HepG2 (cell line): Measurements from ENCODE around the gene RCN1. TPM values are rescaled to one million over a fixed set of nuclear protein-coding genes. Genes with fewer than 3 reads are reported as not detected.

Experiments
- RAD51 ChIP-seq: fragments of 450-650 bp; IDR thresholded peaks from 2 replicates; pipeline ENCODE4 v1.6.1; 2016; ENCODE audit warnings: borderline replicate concordance
- ZC3H13 ChIP-seq: sonication (generic); formaldehyde crosslinking; IDR thresholded peaks from 2 replicates; pipeline ENCODE4 v1.8.1; 2023; ENCODE audit warnings: mild to moderate bottlenecking, missing genetic modification reagents, moderate library complexity
- ZFP36L1 ChIP-seq: sonication (generic); formaldehyde crosslinking; IDR thresholded peaks from 2 replicates; pipeline ENCODE4 v1.8.0; 2022; ENCODE audit warnings: mild to moderate bottlenecking, missing genetic modification reagents, moderate library complexity
- ZNF256 ChIP-seq: sonication (generic); formaldehyde crosslinking; conservative IDR thresholded peaks from 2 replicates; pipeline ENCODE4 v1.4.0; 2020; ENCODE audit warnings: missing genetic modification reagents
- ZNF382 ChIP-seq: sonication (generic); formaldehyde crosslinking; IDR thresholded peaks from 2 replicates; pipeline ENCODE4 v1.5.0; 2020; ENCODE audit warnings: missing genetic modification reagents, mild to moderate bottlenecking, borderline replicate concordance
- ZNF674 ChIP-seq: sonication (generic); formaldehyde crosslinking; IDR thresholded peaks from 2 replicates; pipeline ENCODE4 v1.5.0; 2020; ENCODE audit warnings: low read depth, mild to moderate bottlenecking, missing genetic modification reagents
- polyA plus RNA-seq, 8 experiments: library from polyadenylated mRNA; depleted of rRNA in 3 of 8; stranded (reverse) in 7 of 8; unstranded in 1 of 8; fragments of >200 nt; fragmentation: Illumina TruSeq in 4 of 8; extraction: Trizol in 4 of 8; gene quantifications; 2 replicates each; pipeline versions ENCODE4 v1.2.1 to v1.2.3, GENCODE V29; 2011 to 2016; ENCODE audit warnings: low read depth in 4 of 8, missing spikeins in 1 of 8, mixed read lengths in 1 of 8; ENCODE audit not compliant: insufficient read depth in 1 of 8
- total RNA-seq, 5 experiments: library from RNA; depleted of rRNA; stranded (reverse); fragments of >200 nt; fragmentation: Illumina TruSeq; extraction: Trizol; gene quantifications; 2 replicates each; pipeline ENCODE4 v1.2.3, GENCODE V29; 2016; ENCODE audit warnings: low read depth in 1 of 5
- TF ChIP-seq, protein P1 (sequence below): sonication (generic); formaldehyde crosslinking; IDR thresholded peaks from 2 replicates; pipeline ENCODE4 v1.4.0; 2020; ENCODE audit warnings: missing genetic modification reagents
- TF ChIP-seq, protein P2 (sequence below): sonication (generic); formaldehyde crosslinking; IDR thresholded peaks from 2 replicates; pipeline ENCODE4 v1.4.0; 2020; ENCODE audit warnings: missing genetic modification reagents
- TF ChIP-seq, protein P3 (sequence below): sonication (generic); formaldehyde crosslinking; IDR thresholded peaks from 2 replicates; pipeline ENCODE4 v1.4.0; 2020; ENCODE audit warnings: mild to moderate bottlenecking, missing genetic modification reagents
- TF ChIP-seq, protein P4 (sequence below), 2 experiments: sonication (generic) in 1 of 2; formaldehyde crosslinking in 1 of 2; IDR thresholded peaks; 2 replicates each; pipeline versions ENCODE4 v1.4.0 to v1.6.1; 2018 to 2020; ENCODE audit warnings: missing genetic modification reagents in 2 of 2, borderline replicate concordance in 1 of 2, low read depth in 1 of 2, mild to moderate bottlenecking in 1 of 2, missing biosample characterization in 1 of 2
- TF ChIP-seq, protein P5 (sequence below): sonication (generic); formaldehyde crosslinking; IDR thresholded peaks from 2 replicates; pipeline ENCODE4 v1.5.0; 2020; ENCODE audit warnings: mild to moderate bottlenecking, missing genetic modification reagents
- TF ChIP-seq, protein P6 (sequence below): IDR thresholded peaks from 2 replicates; pipeline ENCODE4 v1.6.1; 2016; ENCODE audit warnings: mild to moderate bottlenecking
- TF ChIP-seq, protein P7 (sequence below): sonication (generic); formaldehyde crosslinking; IDR thresholded peaks from 2 replicates; pipeline ENCODE4 v1.8.1; 2023; ENCODE audit warnings: mild to moderate bottlenecking, missing genetic modification reagents

Gene RCN1
- total and polyA plus RNA-seq, 2 of the 13 experiments (the other 11 are each of a cell fraction or from before 2014, with no cell fraction given): 22.0 to 28.5 TPM

DNA sequence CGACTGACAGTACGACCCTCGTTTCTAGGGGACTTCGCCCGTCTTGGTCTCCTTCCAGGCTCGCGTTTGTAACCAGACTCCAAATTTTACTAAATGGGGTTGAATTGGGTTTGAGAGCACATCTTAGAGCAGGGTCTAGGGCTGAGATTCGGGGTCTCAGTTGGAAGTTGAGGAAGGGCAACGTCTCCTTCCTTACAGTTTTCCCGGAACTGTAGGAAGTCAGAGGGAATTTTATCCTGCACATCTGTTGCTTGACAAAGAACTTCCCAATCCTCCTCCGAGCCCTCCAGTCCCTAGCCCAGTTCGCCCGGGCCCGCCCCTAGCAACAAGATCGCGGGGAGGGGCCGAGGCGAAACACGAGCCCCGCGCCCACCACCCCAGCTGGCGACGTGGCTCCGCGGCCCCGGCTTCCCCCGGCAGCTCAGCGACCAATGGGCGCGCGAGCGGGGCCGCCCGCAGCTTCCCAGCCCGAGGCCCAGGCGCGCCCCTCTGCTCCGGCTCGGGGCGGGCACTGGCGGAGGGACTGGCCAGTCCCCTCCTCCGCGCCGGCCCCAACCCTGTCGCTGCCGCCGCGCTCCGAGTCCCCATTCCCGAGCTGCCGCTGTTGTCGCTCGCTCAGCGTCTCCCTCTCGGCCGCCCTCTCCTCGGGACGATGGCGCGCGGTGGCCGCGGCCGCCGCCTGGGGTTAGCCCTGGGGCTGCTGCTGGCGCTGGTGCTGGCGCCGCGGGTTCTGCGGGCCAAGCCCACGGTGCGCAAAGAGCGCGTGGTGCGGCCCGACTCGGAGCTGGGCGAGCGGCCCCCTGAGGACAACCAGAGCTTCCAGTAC is at the start of gene RCN1 (continued):
- TF ChIP-seq, protein P1, sequence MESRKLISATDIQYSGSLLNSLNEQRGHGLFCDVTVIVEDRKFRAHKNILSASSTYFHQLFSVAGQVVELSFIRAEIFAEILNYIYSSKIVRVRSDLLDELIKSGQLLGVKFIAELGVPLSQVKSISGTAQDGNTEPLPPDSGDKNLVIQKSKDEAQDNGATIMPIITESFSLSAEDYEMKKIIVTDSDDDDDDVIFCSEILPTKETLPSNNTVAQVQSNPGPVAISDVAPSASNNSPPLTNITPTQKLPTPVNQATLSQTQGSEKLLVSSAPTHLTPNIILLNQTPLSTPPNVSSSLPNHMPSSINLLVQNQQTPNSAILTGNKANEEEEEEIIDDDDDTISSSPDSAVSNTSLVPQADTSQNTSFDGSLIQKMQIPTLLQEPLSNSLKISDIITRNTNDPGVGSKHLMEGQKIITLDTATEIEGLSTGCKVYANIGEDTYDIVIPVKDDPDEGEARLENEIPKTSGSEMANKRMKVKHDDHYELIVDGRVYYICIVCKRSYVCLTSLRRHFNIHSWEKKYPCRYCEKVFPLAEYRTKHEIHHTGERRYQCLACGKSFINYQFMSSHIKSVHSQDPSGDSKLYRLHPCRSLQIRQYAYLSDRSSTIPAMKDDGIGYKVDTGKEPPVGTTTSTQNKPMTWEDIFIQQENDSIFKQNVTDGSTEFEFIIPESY: no peak
- TF ChIP-seq ZNF382 (CRISPR knock-in tag) (no peak), ZNF256 (CRISPR knock-in tag) (no peak), ZFP36L1 (0 out of 2 replicates have a peak, but pooled peaks have one; percentile 57), RAD51 (no peak), ZNF674 (CRISPR knock-in tag) (0 out of 2 replicates have a peak, but pooled peaks have one; percentile 25), ZC3H13 (CRISPR knock-in tag) (0 out of 2 replicates have a peak, but pooled peaks have one; percentile 32)
- TF ChIP-seq, protein P2, sequence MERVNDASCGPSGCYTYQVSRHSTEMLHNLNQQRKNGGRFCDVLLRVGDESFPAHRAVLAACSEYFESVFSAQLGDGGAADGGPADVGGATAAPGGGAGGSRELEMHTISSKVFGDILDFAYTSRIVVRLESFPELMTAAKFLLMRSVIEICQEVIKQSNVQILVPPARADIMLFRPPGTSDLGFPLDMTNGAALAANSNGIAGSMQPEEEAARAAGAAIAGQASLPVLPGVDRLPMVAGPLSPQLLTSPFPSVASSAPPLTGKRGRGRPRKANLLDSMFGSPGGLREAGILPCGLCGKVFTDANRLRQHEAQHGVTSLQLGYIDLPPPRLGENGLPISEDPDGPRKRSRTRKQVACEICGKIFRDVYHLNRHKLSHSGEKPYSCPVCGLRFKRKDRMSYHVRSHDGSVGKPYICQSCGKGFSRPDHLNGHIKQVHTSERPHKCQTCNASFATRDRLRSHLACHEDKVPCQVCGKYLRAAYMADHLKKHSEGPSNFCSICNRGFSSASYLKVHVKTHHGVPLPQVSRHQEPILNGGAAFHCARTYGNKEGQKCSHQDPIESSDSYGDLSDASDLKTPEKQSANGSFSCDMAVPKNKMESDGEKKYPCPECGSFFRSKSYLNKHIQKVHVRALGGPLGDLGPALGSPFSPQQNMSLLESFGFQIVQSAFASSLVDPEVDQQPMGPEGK: peak; percentile 33; the same call in 1 of the 2 replicates
- TF ChIP-seq, protein P3, sequence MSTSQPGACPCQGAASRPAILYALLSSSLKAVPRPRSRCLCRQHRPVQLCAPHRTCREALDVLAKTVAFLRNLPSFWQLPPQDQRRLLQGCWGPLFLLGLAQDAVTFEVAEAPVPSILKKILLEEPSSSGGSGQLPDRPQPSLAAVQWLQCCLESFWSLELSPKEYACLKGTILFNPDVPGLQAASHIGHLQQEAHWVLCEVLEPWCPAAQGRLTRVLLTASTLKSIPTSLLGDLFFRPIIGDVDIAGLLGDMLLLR (CRISPR knock-in tag): no peak
- TF ChIP-seq, protein P4, sequence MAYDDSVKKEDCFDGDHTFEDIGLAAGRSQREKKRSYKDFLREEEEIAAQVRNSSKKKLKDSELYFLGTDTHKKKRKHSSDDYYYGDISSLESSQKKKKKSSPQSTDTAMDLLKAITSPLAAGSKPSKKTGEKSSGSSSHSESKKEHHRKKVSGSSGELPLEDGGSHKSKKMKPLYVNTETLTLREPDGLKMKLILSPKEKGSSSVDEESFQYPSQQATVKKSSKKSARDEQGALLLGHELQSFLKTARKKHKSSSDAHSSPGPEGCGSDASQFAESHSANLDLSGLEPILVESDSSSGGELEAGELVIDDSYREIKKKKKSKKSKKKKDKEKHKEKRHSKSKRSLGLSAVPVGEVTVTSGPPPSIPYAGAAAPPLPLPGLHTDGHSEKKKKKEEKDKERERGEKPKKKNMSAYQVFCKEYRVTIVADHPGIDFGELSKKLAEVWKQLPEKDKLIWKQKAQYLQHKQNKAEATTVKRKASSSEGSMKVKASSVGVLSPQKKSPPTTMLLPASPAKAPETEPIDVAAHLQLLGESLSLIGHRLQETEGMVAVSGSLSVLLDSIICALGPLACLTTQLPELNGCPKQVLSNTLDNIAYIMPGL (CRISPR knock-in tag; IDR thresholded peaks at IDR 0.05; ENCODE audit: borderline replicate concordance in 1 of 2, low read depth in 1 of 2): peak in 1 of 2 experiments; percentile 68; a peak in 1 of 4 replicates
- TF ChIP-seq, protein P5, sequence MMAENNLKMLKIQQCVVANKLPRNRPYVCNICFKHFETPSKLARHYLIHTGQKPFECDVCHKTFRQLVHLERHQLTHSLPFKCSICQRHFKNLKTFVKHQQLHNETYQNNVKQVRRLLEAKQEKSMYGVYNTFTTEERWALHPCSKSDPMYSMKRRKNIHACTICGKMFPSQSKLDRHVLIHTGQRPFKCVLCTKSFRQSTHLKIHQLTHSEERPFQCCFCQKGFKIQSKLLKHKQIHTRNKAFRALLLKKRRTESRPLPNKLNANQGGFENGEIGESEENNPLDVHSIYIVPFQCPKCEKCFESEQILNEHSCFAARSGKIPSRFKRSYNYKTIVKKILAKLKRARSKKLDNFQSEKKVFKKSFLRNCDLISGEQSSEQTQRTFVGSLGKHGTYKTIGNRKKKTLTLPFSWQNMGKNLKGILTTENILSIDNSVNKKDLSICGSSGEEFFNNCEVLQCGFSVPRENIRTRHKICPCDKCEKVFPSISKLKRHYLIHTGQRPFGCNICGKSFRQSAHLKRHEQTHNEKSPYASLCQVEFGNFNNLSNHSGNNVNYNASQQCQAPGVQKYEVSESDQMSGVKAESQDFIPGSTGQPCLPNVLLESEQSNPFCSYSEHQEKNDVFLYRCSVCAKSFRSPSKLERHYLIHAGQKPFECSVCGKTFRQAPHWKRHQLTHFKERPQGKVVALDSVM (CRISPR knock-in tag): peak; percentile 16; the same call in 1 of the 2 replicates
- TF ChIP-seq, protein P6, sequence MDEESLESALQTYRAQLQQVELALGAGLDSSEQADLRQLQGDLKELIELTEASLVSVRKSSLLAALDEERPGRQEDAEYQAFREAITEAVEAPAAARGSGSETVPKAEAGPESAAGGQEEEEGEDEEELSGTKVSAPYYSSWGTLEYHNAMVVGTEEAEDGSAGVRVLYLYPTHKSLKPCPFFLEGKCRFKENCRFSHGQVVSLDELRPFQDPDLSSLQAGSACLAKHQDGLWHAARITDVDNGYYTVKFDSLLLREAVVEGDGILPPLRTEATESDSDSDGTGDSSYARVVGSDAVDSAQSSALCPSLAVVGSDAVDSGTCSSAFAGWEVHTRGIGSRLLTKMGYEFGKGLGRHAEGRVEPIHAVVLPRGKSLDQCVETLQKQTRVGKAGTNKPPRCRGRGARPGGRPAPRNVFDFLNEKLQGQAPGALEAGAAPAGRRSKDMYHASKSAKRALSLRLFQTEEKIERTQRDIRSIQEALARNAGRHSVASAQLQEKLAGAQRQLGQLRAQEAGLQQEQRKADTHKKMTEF (CRISPR knock-in tag): peak; percentile 37
- TF ChIP-seq, protein P7, sequence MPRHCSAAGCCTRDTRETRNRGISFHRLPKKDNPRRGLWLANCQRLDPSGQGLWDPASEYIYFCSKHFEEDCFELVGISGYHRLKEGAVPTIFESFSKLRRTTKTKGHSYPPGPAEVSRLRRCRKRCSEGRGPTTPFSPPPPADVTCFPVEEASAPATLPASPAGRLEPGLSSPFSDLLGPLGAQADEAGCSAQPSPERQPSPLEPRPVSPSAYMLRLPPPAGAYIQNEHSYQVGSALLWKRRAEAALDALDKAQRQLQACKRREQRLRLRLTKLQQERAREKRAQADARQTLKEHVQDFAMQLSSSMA (CRISPR knock-in tag): no peak
